Panc1 (cell line): Measurements from ENCODE around the gene TMED5. TPM values are rescaled to one million over a fixed set of nuclear protein-coding genes. Genes with fewer than 3 reads are reported as not detected.

Experiments
- ATAC-seq: fragments of 200-7000 bp; cut with Tn5 transposase; 2 replicates; pipeline ENCODE4 v1.9.1; 2020; ENCODE audit warnings: mild to moderate bottlenecking, moderate library complexity
- BruUV-seq: library from RNA; stranded (reverse); fragments of 400-500 nt; replicated peaks from 2 replicates; lab custom pipeline; 2021; lab: Mats Ljungman, UMichigan
- CTCF ChIA-PET: fragments of 300-600 bp; sonication (Branson Sonifier 250); formaldehyde crosslinking; loops from one replicate; lab custom pipeline; 2022; ENCODE audit warnings: antibody characterized with exemption; lab: Charles Lee
- POLR2A ChIA-PET: fragments of 300-600 bp; sonication (Branson Sonifier 250); formaldehyde crosslinking; loops from one replicate; lab custom pipeline; 2022; ENCODE audit warnings: antibody characterized with exemption; lab: Charles Lee
- DNase-seq: peaks from one replicate; pipeline ENCODE4 v3.0.0-alpha.2; 2010; ENCODE audit warnings: low read depth, low spot score
- H3K27ac ChIP-seq: 2 replicates; pipeline ENCODE4 v1.5.1; 2011; ENCODE audit warnings: mild to moderate bottlenecking, low read length, inconsistent platforms
- H3K27me3 ChIP-seq: fragments of 200-500 bp; sonication (Bioruptor generic); 2 replicates; pipeline ENCODE4 v1.6.0; 2014; ENCODE audit warnings: low read length, inconsistent platforms; ENCODE audit not compliant: control insufficient read depth, insufficient read depth
- H3K36me3 ChIP-seq: fragments of 200-500 bp; sonication (Bioruptor generic); 2 replicates; pipeline ENCODE4 v1.5.1; 2014; ENCODE audit warnings: inconsistent platforms, mild to moderate bottlenecking, low read length, moderate library complexity; ENCODE audit not compliant: control insufficient read depth, insufficient read depth
- H3K4me1 ChIP-seq: 2 replicates; pipeline ENCODE4 v1.5.1; 2011; ENCODE audit warnings: inconsistent platforms, mild to moderate bottlenecking, low read length, moderate library complexity; ENCODE audit not compliant: control insufficient read depth, insufficient read depth
- H3K4me3 ChIP-seq, 2 experiments: 2 replicates each; pipeline ENCODE4 v1.5.1; 2011 to 2012; ENCODE audit warnings: low read depth in 2 of 2, low read length in 2 of 2, mild to moderate bottlenecking in 2 of 2, inconsistent platforms in 1 of 2, moderate library complexity in 1 of 2
- H3K9me3 ChIP-seq: fragments of 200-500 bp; sonication (Bioruptor generic); 2 replicates; pipeline ENCODE4 v1.5.1; 2014; ENCODE audit warnings: low read depth, mild to moderate bottlenecking, inconsistent platforms, low read length, moderate library complexity; ENCODE audit not compliant: control insufficient read depth, insufficient read depth
- CTCF ChIP-seq: fragments of 450-650 bp; IDR thresholded peaks from 2 replicates; pipeline ENCODE4 v1.5.1; 2017; ENCODE audit warnings: mild to moderate bottlenecking
- POLR2AphosphoS5 ChIP-seq: IDR thresholded peaks from 2 replicates; pipeline ENCODE4 v1.6.1; 2012; ENCODE audit warnings: mild to moderate bottlenecking, low read depth, low read length, moderate library complexity
- REST ChIP-seq, 2 experiments: IDR thresholded peaks; 2 replicates each; pipeline ENCODE4 v1.6.1; 2011 to 2012; ENCODE audit warnings: low read depth in 2 of 2, control low read depth in 1 of 2, low read length in 1 of 2, mild to moderate bottlenecking in 1 of 2, moderate library complexity in 1 of 2; ENCODE audit not compliant: insufficient read depth in 1 of 2
- SIN3A ChIP-seq: IDR thresholded peaks from 2 replicates; pipeline ENCODE4 v1.6.1; 2012; ENCODE audit warnings: low read depth, mild to moderate bottlenecking, low read length, moderate library complexity, borderline replicate concordance; ENCODE audit not compliant: insufficient read depth
- TCF7L2 ChIP-seq: IDR thresholded peaks from 2 replicates; pipeline ENCODE4 v1.6.1; 2011; ENCODE audit warnings: mild to moderate bottlenecking, low read depth, low read length, inconsistent platforms
- in situ Hi-C: cut with HindIII; loops from 2 replicates; pipeline ENCODE4 v1.10.0; 2016; ENCODE audit warnings: low sequenced_read_pairs, low pct_unique_long_range_greater_than_20kb
- intact Hi-C: fragments of 100-400 bp; cut with micrococcal nuclease; formaldehyde crosslinking; loops from one replicate; pipeline ENCODE4 v1.10.0; 2022; ENCODE audit not compliant: unreplicated experiment
- total RNA-seq: library from RNA; stranded (reverse); gene quantifications from one replicate; pipeline ENCODE4 v1.2.1, GENCODE V29; 2021; ENCODE audit not compliant: unreplicated experiment

Gene TMED5
- total RNA-seq, 1 experiment from 2014 or later = 45.6 TPM

- intact Hi-C loops = no loop called here
Observed at GRCh38 chr1:93154898-93155297, 25.3 kb downstream of the TMED5 start.

GRCh38 chr1:93152835-93153234 lies 27.4 kb downstream of the TMED5 start:
- no peaks in the 10 kb centered on the region for H3K27me3 ChIP-seq
- BruUV-seq = TSS peak; percentile 9
- POLR2A ChIA-PET = no interaction called here
- TF ChIP-seq REST (IDR thresholded peaks at IDR 0.05; ENCODE audit: insufficient read depth in 1 of 2, low read depth in 2 of 2, low read length in 1 of 2) (no peak), POLR2AphosphoS5 (no peak), TCF7L2 (no peak), CTCF (no peak), SIN3A (no peak)
- no peaks in the 10 kb centered on the region for H3K4me1 ChIP-seq
- in situ Hi-C loops = no loop called here
- no peak overlapping the region for H3K27ac ChIP-seq
- no peaks in the 10 kb centered on the region for H3K9me3 ChIP-seq
- DNase-seq (no peak), ATAC-seq (no peak)
- peaks cover 18% of the 10 kb centered on the region for H3K36me3 ChIP-seq
- H3K4me3 ChIP-seq = no peak overlapping the region
- intact Hi-C loops = no loop called here
- CTCF ChIA-PET = no interaction called here

More at GRCh38 chr1:93154898-93155297, 25.3 kb downstream of the TMED5 start:
- Histone ChIP-seq H3K36me3 (peaks cover 20% of the 10 kb centered on the region), H3K4me1 (no peaks in the 10 kb centered on the region), H3K4me3 (no peak overlapping the region), H3K9me3 (no peaks in the 10 kb centered on the region), H3K27me3 (no peaks in the 10 kb centered on the region), H3K27ac (no peak overlapping the region)
- ATAC-seq = no peak
- TF ChIP-seq CTCF (no peak), POLR2AphosphoS5 (no peak), REST (IDR thresholded peaks at IDR 0.05; ENCODE audit: insufficient read depth in 1 of 2, low read depth in 2 of 2, low read length in 1 of 2) (no peak), TCF7L2 (no peak), SIN3A (no peak)
- BruUV-seq = no TSS peak
- CTCF ChIA-PET = no interaction called here
- no peak for DNase-seq
- in situ Hi-C loops = no loop called here
- POLR2A ChIA-PET = no interaction called here
